HL-60/S4 treated with retinoic acid at 250 ng/mL for 4 days and 3 days (cell line): ENCODE data around the gene HCN3.
"Not testable (repeated sequence)": the region's sequence is repeated elsewhere in the genome, so short reads cannot be mapped to it uniquely, and the experiment has no call there.

Experiments used
- in situ Hi-C: fragments of 300-500 bp; cut with MboI; formaldehyde crosslinking; loops from 2 replicates; pipeline ENCODE4 v1.7.0; 2022; ENCODE audit warnings: low sequenced_read_pairs

Gene HCN3

GRCh38 chr1:155277070-155277901 is at the start of gene HCN3:
TSS of gene HCN3 (plus strand) at chr1:155277463. CDS start at chr1:155277591, 128 bp downstream.
- in situ Hi-C loops: no loop called here

DNA sequence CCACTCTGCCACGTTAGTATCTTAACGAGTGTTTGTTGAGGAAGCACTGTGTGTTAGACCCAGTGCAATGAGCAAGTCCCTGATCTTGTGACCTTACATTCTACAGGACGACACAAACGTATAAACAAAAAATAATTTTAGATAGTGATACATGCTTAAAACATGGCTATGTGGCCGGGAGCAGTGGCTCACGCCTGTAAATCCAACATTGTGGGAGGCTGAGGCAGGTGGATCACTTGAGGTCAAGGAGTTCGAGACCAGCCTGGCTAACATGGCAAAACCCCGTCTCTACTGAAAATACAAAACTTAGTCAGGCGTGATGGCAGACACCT is 49.2 kb upstream of the HCN3 start:
- in situ Hi-C loops: no loop called here

GRCh38 chr1:155231302-155231701 is 46.0 kb upstream of the HCN3 start:
- in situ Hi-C loops: not testable (repeated sequence)

DNA sequence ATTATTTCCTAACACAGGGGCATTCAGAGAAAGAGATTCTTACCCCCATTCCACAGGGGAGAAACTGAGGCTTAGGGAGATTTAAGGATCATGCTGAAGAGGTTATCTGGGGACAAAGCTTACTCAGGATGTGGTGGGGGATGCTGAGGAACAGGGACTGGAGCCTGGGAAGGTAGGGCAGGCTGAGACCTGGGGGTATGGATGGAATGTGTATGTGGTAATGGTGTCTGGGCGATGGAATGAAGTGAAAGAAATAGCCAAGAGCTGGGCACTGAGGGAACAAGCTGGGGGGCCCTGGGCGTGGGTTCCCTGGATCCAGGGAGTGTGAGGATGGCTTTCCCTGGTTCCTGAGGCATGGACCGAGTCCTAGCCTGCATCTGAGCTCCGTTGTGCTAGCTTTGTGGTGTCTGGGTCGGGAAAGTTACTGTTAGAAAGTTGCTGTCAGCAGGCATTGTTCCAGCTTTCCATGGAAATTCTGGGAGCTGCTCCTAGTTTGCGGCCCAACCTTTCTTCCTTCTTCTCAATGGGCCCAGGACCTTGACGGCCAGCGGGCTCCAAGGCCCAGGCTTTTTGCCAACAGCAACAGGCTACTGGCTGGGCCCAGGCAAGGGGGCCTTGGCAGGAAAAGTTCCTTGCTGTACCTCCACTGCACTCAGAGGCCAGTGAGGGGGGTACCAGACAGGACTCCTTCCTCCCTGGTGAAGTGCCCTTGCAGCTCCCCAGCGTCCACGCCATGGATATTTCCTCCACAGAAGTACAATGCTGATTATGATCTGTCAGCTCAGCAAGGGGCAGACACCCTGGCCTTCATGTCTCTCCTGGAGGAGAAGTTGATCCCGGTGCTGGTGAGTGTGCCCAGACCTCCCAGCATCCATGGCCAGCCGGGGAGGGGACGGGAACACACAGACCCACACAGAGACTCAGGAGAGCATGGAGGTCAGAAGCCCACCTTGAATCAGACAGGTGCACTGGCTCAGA is 45.0 kb upstream of the HCN3 start:
- in situ Hi-C loops: not testable (repeated sequence)

GRCh38 chr1:155233502-155233901 is 43.8 kb upstream of the HCN3 start:
- in situ Hi-C loops: not testable (repeated sequence)

- in situ Hi-C loops: not testable (repeated sequence)
Measured at GRCh38 chr1:155235375-155235774, 41.9 kb upstream of the HCN3 start.

DNA sequence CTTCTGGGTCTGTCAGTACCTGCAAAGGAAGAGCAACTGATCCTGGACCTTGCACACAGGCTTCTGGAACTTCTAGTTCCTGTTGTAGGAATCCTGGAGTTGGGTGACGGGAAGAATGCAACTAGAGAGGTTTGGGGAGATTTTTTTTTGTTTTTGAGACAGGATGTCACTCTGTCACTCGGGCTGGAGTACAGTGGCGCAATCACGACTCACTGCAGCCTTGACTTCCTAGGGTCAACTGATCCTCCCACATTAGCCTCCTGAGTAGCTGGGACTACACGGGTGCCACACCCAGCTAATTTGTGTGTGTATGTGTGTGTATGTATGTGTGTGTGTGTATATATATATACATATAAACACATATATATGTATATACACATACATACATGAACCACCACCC is 40.8 kb upstream of the HCN3 start:
- in situ Hi-C loops: no loop called here

GRCh38 chr1:155241069-155241679 is 36.1 kb upstream of the HCN3 start:
- in situ Hi-C loops: no loop called here

GRCh38 chr1:155241841-155242264 is 35.4 kb upstream of the HCN3 start:
- in situ Hi-C loops: no loop called here

GRCh38 chr1:155242805-155243358 is 34.4 kb upstream of the HCN3 start:
- in situ Hi-C loops: no loop called here

DNA sequence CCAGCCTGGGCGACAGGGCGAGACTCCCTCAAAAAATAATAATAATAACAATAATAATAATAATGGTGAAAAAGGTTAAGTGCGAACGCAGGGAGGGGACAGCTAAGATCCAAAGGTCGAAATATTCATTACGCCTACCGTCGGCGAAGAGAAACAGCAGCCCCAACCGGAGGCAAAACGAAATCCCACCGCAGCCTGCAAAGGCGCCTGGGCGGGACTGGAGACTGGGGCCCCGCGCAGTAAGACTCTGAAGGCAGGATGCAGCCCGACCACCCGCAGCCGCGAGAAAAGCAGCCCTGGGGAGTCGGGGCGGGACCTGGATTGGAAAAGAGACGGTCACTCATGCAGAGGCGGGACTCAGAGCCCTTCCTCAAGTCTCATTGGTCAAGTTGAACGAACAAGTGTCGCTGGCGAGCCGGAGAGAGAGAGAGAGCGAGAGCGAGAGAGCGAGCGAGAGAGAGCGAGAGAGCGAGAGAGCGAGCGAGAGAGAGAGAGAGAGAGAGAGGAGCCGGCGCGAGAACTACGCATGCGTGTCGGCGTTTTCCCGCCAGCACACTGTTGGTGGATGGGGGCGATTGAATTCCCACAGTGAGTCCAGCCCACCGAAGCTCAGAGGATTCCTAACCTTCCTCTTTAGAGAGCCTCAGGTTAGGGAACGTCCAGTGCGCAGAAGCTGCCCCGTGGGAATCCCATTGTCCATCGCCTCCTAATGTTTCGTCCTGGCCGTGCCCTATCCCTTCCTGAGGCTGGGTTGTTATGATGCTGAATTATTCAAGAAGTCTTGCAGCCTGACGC is 32.7 kb upstream of the HCN3 start:
- in situ Hi-C loops: no loop called here

- in situ Hi-C loops: no loop called here
Measured at GRCh38 chr1:155245163-155245524, 32.1 kb upstream of the HCN3 start.

DNA sequence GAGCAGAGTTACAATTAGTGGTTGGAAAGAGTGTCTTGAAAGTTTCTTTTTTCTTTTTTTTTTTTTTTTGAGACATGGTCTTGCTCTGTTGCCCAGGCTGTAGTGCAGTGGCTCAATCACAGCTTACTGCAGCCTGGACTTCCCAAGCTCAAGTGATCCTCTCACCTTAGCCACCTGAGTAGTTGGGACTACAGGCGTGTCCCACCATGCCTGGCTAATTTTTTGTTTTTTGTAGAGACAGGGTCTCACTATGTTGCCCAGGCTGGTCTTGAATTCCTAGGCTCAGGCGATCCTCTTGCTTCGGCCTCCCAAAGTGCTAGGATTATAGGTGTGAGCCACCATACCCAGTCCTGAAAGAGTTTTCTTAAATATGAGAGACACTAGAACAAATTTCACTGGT is 30.5 kb upstream of the HCN3 start:
- in situ Hi-C loops: not testable (repeated sequence)

DNA sequence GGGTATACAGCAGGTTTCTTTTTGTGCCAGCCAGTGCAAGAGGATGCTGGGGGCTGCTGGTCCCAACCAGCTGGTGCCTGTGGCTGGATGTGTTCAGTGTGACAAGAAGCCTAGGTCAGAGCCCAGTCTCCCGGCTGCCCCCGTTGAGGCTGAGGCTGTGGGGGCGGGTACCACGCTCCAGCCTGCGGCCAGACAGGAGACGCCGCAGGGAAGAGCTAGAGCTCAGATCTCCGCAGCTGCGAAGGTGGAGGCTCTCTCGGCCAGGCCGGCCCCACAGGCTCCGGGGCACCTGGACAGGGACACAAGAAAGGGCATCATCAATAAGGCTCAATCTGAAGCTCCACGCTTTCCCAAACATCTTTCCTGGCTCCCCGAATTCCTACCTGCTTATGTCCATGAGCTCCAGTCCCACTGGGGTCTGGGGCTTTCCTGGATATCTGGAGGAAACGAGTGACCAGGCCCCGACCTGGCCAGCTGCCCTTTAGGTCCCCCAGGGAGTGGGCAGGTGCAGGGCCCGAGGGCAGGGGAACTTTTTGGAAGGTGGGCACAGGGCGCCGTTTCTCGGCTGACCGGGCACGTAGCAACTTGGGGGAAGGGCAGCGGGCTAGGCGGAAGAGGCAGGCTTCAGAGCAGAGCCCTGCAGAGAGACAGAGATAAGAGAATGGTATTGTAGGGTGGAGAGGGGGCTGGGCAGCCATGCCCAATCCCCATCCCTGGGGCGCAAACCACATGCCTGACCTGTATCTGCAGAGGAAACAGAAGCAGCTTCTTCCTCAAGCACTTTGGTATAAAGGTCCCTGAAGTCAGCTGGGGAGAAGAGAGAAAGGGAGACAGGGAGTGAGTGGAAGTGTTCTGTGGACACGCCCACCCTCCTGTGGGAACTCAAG is 29.4 kb upstream of the HCN3 start:
- in situ Hi-C loops: no loop called here

DNA sequence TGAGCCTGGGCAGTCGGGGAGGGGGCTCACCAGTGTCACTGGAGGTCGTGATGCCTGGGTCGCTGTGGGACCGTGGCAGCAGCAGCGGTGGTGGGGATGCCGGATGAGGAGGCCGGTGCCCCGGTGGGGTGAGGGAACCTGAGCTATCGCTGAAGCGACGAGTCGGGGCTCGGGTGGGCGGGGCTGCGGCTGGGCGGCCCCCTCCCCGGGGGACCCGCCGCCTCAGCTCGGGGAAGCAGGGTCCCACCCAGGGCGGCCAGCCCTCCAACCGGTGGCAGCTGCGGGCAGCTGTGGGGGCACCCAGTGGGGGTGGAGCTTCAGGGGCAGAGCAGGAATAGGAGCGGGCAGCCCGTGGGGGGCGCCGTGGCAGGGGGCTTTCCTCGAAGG is 27.0 kb upstream of the HCN3 start:
- in situ Hi-C loops: loop anchor here (10.0 kb wide), 1 partner anchor 335 kb away; no protein-coding TSS in a partner anchor

GRCh38 chr1:155250633-155251449 is 26.4 kb upstream of the HCN3 start:
- in situ Hi-C loops: loop anchor here (10.0 kb wide), 1 partner anchor 334 kb away; no protein-coding TSS in a partner anchor

GRCh38 chr1:155251566-155251965 is 25.7 kb upstream of the HCN3 start:
- in situ Hi-C loops: loop anchor here (10.0 kb wide), 1 partner anchor 333 kb away; no protein-coding TSS in a partner anchor

GRCh38 chr1:155253208-155253607 is 24.1 kb upstream of the HCN3 start:
- in situ Hi-C loops: loop anchor here (10.0 kb wide), 1 partner anchor 332 kb away; no protein-coding TSS in a partner anchor
